ENCODE data around the gene BRINP1.

DNA sequence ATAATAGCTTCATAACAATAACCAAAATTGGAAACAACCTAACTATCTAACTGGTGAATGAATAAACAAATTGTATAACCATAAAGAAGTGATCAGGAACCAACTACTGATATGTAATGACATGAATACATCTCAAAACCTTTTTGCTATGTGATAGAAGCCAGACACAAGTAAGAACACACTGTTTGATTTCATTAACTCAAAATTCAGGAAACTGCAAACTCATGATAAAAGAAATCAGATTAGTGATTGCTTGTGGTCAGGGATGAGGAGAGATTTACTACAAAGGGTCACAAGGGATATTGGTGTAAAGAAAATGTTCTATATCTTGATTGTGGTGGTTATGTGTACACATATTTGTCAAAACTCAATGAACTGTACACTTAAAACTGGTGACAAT, 22.6 kb upstream of the BRINP1 start:
- TF ChIP-seq, protein P1, sequence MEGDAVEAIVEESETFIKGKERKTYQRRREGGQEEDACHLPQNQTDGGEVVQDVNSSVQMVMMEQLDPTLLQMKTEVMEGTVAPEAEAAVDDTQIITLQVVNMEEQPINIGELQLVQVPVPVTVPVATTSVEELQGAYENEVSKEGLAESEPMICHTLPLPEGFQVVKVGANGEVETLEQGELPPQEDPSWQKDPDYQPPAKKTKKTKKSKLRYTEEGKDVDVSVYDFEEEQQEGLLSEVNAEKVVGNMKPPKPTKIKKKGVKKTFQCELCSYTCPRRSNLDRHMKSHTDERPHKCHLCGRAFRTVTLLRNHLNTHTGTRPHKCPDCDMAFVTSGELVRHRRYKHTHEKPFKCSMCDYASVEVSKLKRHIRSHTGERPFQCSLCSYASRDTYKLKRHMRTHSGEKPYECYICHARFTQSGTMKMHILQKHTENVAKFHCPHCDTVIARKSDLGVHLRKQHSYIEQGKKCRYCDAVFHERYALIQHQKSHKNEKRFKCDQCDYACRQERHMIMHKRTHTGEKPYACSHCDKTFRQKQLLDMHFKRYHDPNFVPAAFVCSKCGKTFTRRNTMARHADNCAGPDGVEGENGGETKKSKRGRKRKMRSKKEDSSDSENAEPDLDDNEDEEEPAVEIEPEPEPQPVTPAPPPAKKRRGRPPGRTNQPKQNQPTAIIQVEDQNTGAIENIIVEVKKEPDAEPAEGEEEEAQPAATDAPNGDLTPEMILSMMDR (IDR thresholded peaks at IDR 0.05): no peak
- TF ChIP-seq, protein P2, sequence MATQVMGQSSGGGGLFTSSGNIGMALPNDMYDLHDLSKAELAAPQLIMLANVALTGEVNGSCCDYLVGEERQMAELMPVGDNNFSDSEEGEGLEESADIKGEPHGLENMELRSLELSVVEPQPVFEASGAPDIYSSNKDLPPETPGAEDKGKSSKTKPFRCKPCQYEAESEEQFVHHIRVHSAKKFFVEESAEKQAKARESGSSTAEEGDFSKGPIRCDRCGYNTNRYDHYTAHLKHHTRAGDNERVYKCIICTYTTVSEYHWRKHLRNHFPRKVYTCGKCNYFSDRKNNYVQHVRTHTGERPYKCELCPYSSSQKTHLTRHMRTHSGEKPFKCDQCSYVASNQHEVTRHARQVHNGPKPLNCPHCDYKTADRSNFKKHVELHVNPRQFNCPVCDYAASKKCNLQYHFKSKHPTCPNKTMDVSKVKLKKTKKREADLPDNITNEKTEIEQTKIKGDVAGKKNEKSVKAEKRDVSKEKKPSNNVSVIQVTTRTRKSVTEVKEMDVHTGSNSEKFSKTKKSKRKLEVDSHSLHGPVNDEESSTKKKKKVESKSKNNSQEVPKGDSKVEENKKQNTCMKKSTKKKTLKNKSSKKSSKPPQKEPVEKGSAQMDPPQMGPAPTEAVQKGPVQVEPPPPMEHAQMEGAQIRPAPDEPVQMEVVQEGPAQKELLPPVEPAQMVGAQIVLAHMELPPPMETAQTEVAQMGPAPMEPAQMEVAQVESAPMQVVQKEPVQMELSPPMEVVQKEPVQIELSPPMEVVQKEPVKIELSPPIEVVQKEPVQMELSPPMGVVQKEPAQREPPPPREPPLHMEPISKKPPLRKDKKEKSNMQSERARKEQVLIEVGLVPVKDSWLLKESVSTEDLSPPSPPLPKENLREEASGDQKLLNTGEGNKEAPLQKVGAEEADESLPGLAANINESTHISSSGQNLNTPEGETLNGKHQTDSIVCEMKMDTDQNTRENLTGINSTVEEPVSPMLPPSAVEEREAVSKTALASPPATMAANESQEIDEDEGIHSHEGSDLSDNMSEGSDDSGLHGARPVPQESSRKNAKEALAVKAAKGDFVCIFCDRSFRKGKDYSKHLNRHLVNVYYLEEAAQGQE (IDR thresholded peaks at IDR 0.05; ENCODE audit: insufficient read depth in 1 of 2, low read depth in 2 of 2, low read length in 1 of 2): no peak

Data from Panc1 (cell line).